ENCODE data around the gene FAM13A. TPM values are rescaled to one million over a fixed set of nuclear protein-coding genes. Genes with fewer than 3 reads are reported as not detected.

Gene FAM13A
- total RNA-seq, 1 experiment from 2014 or later: 26.7 TPM

- BruUV-seq (replicated peaks): no TSS peak
- ChIA-PET POLR2A (ENCODE audit: unreplicated experiment) (no interaction called here), CTCF (no interaction called here)
- Histone ChIP-seq H3K27me3 (ENCODE audit: insufficient read depth, low read depth) (no peaks in the 10 kb centered on the region), H4K20me1 (ENCODE audit: insufficient read depth) (no peaks in the 10 kb centered on the region), H3K4me1 (replicated peaks; ENCODE audit: insufficient read depth) (no peaks in the 10 kb centered on the region; the same call in 1 of the 2 replicates), H2AFZ (no peak overlapping the region), H3K9me2 (ENCODE audit: insufficient read depth) (no peaks in the 10 kb centered on the region), H3K9me3 (ENCODE audit: insufficient read depth, low read depth) (no peaks in the 10 kb centered on the region), H3K36me3 (ENCODE audit: low read depth) (no peaks in the 10 kb centered on the region), H3K4me3 (no peak overlapping the region), H3F3A (ENCODE audit: insufficient read depth, low read depth) (no peaks in the 10 kb centered on the region), H3K27ac (no peak overlapping the region), H3K79me2 (ENCODE audit: low read depth) (no peaks in the 10 kb centered on the region), H3K4me2 (no peak overlapping the region)
- TF ChIP-seq EZH2 (IDR thresholded peaks at IDR 0.05; ENCODE audit: low read depth): no peak
- DNase-seq: no peak
- intact Hi-C loops (cut with micrococcal nuclease; ENCODE audit: unreplicated experiment): no loop called here
These were observed 226.0 kb downstream of the FAM13A start for GRCh38 chr4:88831031-88831430.

- DNase-seq: no peak
- Histone ChIP-seq H4K20me1 (ENCODE audit: insufficient read depth) (no peaks in the 10 kb centered on the region), H3K9me3 (ENCODE audit: insufficient read depth, low read depth) (no peaks in the 10 kb centered on the region), H3K27ac (no peak overlapping the region), H3K36me3 (ENCODE audit: low read depth) (no peaks in the 10 kb centered on the region), H3K4me1 (replicated peaks; ENCODE audit: insufficient read depth) (no peaks in the 10 kb centered on the region; the same call in 1 of the 2 replicates), H3K79me2 (ENCODE audit: low read depth) (no peaks in the 10 kb centered on the region), H3F3A (ENCODE audit: insufficient read depth, low read depth) (no peaks in the 10 kb centered on the region), H3K4me3 (no peak overlapping the region), H3K9me2 (ENCODE audit: insufficient read depth) (no peaks in the 10 kb centered on the region), H2AFZ (no peak overlapping the region), H3K4me2 (no peak overlapping the region), H3K27me3 (ENCODE audit: insufficient read depth, low read depth) (no peaks in the 10 kb centered on the region)
- ChIA-PET CTCF (no interaction called here), POLR2A (ENCODE audit: unreplicated experiment) (no interaction called here)
- intact Hi-C loops (cut with micrococcal nuclease; ENCODE audit: unreplicated experiment): no loop called here
- no TSS peak for BruUV-seq (replicated peaks)
- TF ChIP-seq CTCF (conservative IDR thresholded peaks at IDR 0.05) (no peak), EZH2 (IDR thresholded peaks at IDR 0.05; ENCODE audit: low read depth) (no peak)
These were observed 226.4 kb downstream of the FAM13A start for GRCh38 chr4:88830598-88830997.

GRCh38 chr4:88828842-88829571 is 228.0 kb downstream of the FAM13A start:
- H3K4me3 ChIP-seq: no peak overlapping the region
- H3K9me2 ChIP-seq (ENCODE audit: insufficient read depth): no peaks in the 10 kb centered on the region
- CTCF ChIA-PET: no interaction called here
- DNase-seq: no peak
- POLR2A ChIA-PET (ENCODE audit: unreplicated experiment): no interaction called here
- H3K36me3 ChIP-seq (ENCODE audit: low read depth): no peaks in the 10 kb centered on the region
- no peak overlapping the region for H3K4me2 ChIP-seq
- H3K27ac ChIP-seq: no peak overlapping the region
- peaks cover 9% of the 10 kb centered on the region for H3K4me1 ChIP-seq (replicated peaks; ENCODE audit: insufficient read depth)
- no peaks in the 10 kb centered on the region for H3K9me3 ChIP-seq (ENCODE audit: insufficient read depth, low read depth)
- no peak overlapping the region for H2AFZ ChIP-seq
- H3F3A ChIP-seq (ENCODE audit: insufficient read depth, low read depth): peaks cover 3% of the 10 kb centered on the region; the same call in 1 of the 2 replicates
- H3K27me3 ChIP-seq (ENCODE audit: insufficient read depth, low read depth): no peaks in the 10 kb centered on the region
- no TSS peak for BruUV-seq (replicated peaks)
- no peaks in the 10 kb centered on the region for H3K79me2 ChIP-seq (ENCODE audit: low read depth)
- TF ChIP-seq EZH2 (IDR thresholded peaks at IDR 0.05; ENCODE audit: low read depth) (no peak), CTCF (conservative IDR thresholded peaks at IDR 0.05) (no peak)
- intact Hi-C loops (cut with micrococcal nuclease; ENCODE audit: unreplicated experiment): no loop called here
- H4K20me1 ChIP-seq (ENCODE audit: insufficient read depth): no peaks in the 10 kb centered on the region

- Histone ChIP-seq H3K4me2 (no peak overlapping the region), H3K4me3 (no peak overlapping the region), H3K27ac (no peak overlapping the region), H3F3A (ENCODE audit: insufficient read depth, low read depth) (peaks cover 17% of the 10 kb centered on the region), H4K20me1 (ENCODE audit: insufficient read depth) (no peaks in the 10 kb centered on the region), H3K79me2 (ENCODE audit: low read depth) (peaks cover 3% of the 10 kb centered on the region; the same call in 1 of the 2 replicates), H3K36me3 (ENCODE audit: low read depth) (no peaks in the 10 kb centered on the region), H3K9me3 (ENCODE audit: insufficient read depth, low read depth) (no peaks in the 10 kb centered on the region), H2AFZ (no peak overlapping the region), H3K4me1 (replicated peaks; ENCODE audit: insufficient read depth) (peaks cover 11% of the 10 kb centered on the region), H3K27me3 (ENCODE audit: insufficient read depth, low read depth) (no peaks in the 10 kb centered on the region), H3K9me2 (ENCODE audit: insufficient read depth) (no peaks in the 10 kb centered on the region)
- CTCF ChIA-PET: no interaction called here
- DNase-seq: no peak
- BruUV-seq (replicated peaks): no TSS peak
- POLR2A ChIA-PET (ENCODE audit: unreplicated experiment): no interaction called here
- no peak for TF ChIP-seq EZH2 (IDR thresholded peaks at IDR 0.05; ENCODE audit: low read depth)
- TF ChIP-seq CTCF (conservative IDR thresholded peaks at IDR 0.05): no peak
- intact Hi-C loops (cut with micrococcal nuclease; ENCODE audit: unreplicated experiment): no loop called here
These were observed 229.5 kb downstream of the FAM13A start for GRCh38 chr4:88827442-88827841.

Measured in PC-9 (cell line).